Immature natural killer cell (primary cell): ENCODE data around the gene SMO. TPM values are rescaled to one million over a fixed set of nuclear protein-coding genes. Genes with fewer than 3 reads are reported as not detected.
A peak's percentile ranks its signal among the peaks of the same experiment; 100 is the strongest.
"Not testable (repeated sequence)": the region's sequence is repeated elsewhere in the genome, so short reads cannot be mapped to it uniquely, and the experiment has no call there.

ENCODE experiments used
- DNase-seq, 3 donors: peaks; one replicate each; pipeline ENCODE4 v3.0.0; 2022; ENCODE audit warnings: mixed read lengths in 1 of 3
- H3K27ac Mint-ChIP-seq, 6 donors: one replicate each; pipeline ENCODE4 v1.8.0; 2020; ENCODE audit warnings: mixed read lengths in 6 of 6, mild to moderate bottlenecking in 5 of 6, inconsistent platforms in 4 of 6, moderate library complexity in 3 of 6
- H3K27me3 Mint-ChIP-seq, 3 donors: one replicate each; pipeline ENCODE4 v1.8.0; 2020 to 2021; ENCODE audit warnings: low read depth in 3 of 3, mild to moderate bottlenecking in 3 of 3, mixed read lengths in 3 of 3, moderate library complexity in 3 of 3, inconsistent platforms in 1 of 3
- H3K36me3 Mint-ChIP-seq, 3 donors: one replicate each; pipeline ENCODE4 v1.8.0; 2020; ENCODE audit warnings: mixed read lengths in 3 of 3, inconsistent platforms in 2 of 3, mild to moderate bottlenecking in 2 of 3
- H3K4me1 Mint-ChIP-seq, 2 donors: one replicate each; pipeline ENCODE4 v1.8.0; 2020; ENCODE audit warnings: inconsistent platforms in 2 of 2, mild to moderate bottlenecking in 2 of 2, mixed read lengths in 2 of 2, moderate library complexity in 1 of 2
- H3K4me3 Mint-ChIP-seq, 5 donors: one replicate each; pipeline ENCODE4 v1.8.0; 2020; ENCODE audit warnings: mild to moderate bottlenecking in 5 of 5, mixed read lengths in 5 of 5, inconsistent platforms in 3 of 5, moderate library complexity in 3 of 5
- H3K9me3 Mint-ChIP-seq, 6 donors: one replicate each; pipeline ENCODE4 v1.8.0; 2020; ENCODE audit warnings: mild to moderate bottlenecking in 6 of 6, mixed read lengths in 6 of 6, inconsistent platforms in 4 of 6, moderate library complexity in 3 of 6
- polyA plus RNA-seq, 3 donors: library from polyadenylated mRNA; unstranded; fragments of 300-500 nt; fragmentation: Illumina TruSeq; gene quantifications; one replicate each; pipeline ENCODE4 v1.2.3, GENCODE V29; 2021

The SMO gene
- polyA plus RNA-seq, 3 donors from 2014 or later = not detected

DNA sequence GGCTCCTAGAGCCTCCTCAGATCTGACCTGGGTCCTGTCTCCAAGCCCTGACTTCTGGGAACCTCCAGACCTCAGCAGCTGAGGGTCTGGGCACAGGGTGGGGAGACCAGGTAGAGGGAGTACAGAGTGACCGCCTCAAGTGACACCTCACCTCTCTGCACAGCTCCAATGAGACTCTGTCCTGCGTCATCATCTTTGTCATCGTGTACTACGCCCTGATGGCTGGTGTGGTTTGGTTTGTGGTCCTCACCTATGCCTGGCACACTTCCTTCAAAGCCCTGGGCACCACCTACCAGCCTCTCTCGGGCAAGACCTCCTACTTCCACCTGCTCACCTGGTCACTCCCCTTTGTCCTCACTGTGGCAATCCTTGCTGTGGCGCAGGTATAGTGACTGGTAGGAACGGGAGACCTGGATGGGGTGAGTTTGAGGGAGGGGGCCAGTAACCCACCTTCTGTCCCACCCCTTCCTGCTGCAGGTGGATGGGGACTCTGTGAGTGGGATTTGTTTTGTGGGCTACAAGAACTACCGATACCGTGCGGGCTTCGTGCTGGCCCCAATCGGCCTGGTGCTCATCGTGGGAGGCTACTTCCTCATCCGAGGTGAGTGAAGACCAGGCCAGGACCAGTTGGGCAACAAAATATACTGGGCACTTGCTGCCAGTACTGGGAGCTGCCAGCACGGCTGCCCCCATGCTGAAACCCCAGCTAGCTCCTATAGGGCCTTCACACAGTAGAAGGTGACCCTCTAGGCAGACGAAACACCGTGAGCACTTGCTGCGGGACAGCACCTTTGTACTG, 17.8 kb downstream of the SMO start:
- Mint-ChIP-seq H3K4me3 (no peak overlapping the region), H3K4me1 (peaks cover 0 to 1% of the 10 kb centered on the region in 2 donors), H3K27me3 (peaks cover 1 to 5% (median 3%) of the 10 kb centered on the region in 3 donors), H3K27ac (no peak overlapping the region), H3K9me3 (no peaks in the 10 kb centered on the region), H3K36me3 (no peaks in the 10 kb centered on the region)
- DNase-seq = peak; percentile 22 to 31 (median 23)

- Mint-ChIP-seq H3K27ac (no peak overlapping the region), H3K27me3 (peaks cover 1 to 3% (median 2%) of the 10 kb centered on the region in 3 donors), H3K36me3 (no peaks in the 10 kb centered on the region), H3K4me1 (peaks cover 0 to 1% of the 10 kb centered on the region in 2 donors), H3K4me3 (no peak overlapping the region), H3K9me3 (no peaks in the 10 kb centered on the region)
- no peak for DNase-seq
Observed at GRCh38 chr7:129208667-129209066, 20.2 kb downstream of the SMO start.

GRCh38 chr7:129209067-129209926, 20.9 kb downstream of the SMO start:
- Mint-ChIP-seq H3K4me1 (peaks cover 0 to 1% of the 10 kb centered on the region in 2 donors), H3K9me3 (no peaks in the 10 kb centered on the region), H3K27me3 (peaks cover 1 to 2% (median 2%) of the 10 kb centered on the region in 3 donors), H3K36me3 (no peaks in the 10 kb centered on the region), H3K4me3 (no peak overlapping the region), H3K27ac (no peak overlapping the region)
- DNase-seq = no peak

DNA sequence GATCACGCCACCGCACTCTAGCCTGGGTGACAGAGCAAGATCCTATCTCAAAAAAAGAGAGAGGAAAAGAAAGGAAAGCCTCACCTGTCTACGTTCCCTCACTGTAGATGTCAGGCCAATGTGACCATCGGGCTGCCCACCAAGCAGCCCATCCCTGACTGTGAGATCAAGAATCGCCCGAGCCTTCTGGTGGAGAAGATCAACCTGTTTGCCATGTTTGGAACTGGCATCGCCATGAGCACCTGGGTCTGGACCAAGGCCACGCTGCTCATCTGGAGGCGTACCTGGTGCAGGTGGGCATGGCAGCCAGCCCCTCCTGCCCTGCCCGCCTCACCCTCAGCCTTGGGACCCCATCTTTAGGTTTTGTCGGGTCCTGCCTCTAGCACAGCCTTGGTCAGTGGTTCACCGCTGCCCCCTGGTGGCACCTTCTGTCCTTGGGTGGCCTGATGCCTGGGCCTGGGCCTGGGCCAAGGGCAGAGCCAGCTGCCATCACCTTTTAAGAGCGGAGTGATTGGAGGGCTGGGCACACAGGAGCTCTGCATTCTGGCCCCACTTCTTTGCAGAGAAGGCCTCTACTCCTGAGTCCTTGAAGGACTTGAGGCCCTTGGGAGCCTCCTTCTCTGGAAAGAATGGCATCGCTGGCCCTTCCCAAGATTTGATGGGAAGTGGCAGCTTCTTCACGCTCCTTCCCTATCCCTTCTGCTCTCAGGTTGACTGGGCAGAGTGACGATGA, 22.0 kb downstream of the SMO start:
- Mint-ChIP-seq H3K4me1 (peaks cover 0 to 1% of the 10 kb centered on the region in 2 donors), H3K27ac (no peak overlapping the region), H3K27me3 (peaks cover 1 to 2% (median 2%) of the 10 kb centered on the region in 3 donors)

DNA sequence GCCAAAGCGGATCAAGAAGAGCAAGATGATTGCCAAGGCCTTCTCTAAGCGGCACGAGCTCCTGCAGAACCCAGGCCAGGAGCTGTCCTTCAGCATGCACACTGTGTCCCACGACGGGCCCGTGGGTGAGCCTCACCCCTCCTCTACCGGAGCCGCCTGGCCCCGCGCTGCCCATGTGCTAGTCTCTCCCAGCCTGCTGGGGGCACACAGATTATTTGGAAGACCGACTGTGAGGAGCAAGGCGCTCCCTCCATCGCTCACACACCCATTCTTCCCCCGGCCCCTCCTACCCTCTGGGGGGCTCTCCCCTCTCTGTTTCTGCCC, 22.5 kb downstream of the SMO start:
- H3K9me3 Mint-ChIP-seq = no peaks in the 10 kb centered on the region
- H3K4me3 Mint-ChIP-seq = no peak overlapping the region
- no peak overlapping the region for H3K27ac Mint-ChIP-seq
- H3K4me1 Mint-ChIP-seq = peaks cover 0 to 1% of the 10 kb centered on the region in 2 donors
- H3K27me3 Mint-ChIP-seq = peaks cover 1 to 4% (median 2%) of the 10 kb centered on the region in 3 donors
- no peaks in the 10 kb centered on the region for H3K36me3 Mint-ChIP-seq
- no peak for DNase-seq

More for the DNA sequence above, 22.0 kb downstream of the SMO start:
- Mint-ChIP-seq H3K9me3 (no peaks in the 10 kb centered on the region), H3K4me3 (no peak overlapping the region), H3K36me3 (no peaks in the 10 kb centered on the region)
- DNase-seq = peak; percentile 39 to 48 (median 43)

- Mint-ChIP-seq H3K4me3 (no peak overlapping the region), H3K27me3 (peaks cover 1 to 4% (median 3%) of the 10 kb centered on the region in 3 donors), H3K27ac (no peak overlapping the region), H3K4me1 (no peaks in the 10 kb centered on the region), H3K9me3 (no peaks in the 10 kb centered on the region), H3K36me3 (no peaks in the 10 kb centered on the region)
- no peak for DNase-seq
Observed at GRCh38 chr7:129212126-129212525, 23.7 kb downstream of the SMO start.

DNA sequence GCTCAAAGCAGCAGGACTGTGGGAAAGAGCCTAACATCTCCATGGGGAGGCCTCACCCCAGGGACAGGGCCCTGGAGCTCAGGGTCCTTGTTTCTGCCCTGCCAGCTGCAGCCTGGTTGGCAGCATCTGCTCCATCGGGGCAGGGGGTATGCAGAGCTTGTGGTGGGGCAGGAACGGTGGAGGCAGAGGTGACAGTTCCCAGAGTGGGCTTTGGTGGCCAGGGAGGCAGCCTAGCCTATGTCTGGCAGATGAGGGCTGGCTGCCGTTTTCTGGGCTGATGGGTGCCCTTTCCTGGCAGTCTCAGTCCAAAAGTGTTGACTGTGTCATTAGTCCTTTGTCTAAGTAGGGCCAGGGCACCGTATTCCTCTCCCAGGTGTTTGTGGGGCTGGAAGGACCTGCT, 24.2 kb downstream of the SMO start:
- H3K27ac Mint-ChIP-seq = no peak overlapping the region
- no peaks in the 10 kb centered on the region for H3K9me3 Mint-ChIP-seq
- H3K4me3 Mint-ChIP-seq = no peak overlapping the region
- H3K4me1 Mint-ChIP-seq = no peaks in the 10 kb centered on the region
- peaks cover 0 to 3% (median 2%) of the 10 kb centered on the region in 3 donors for H3K27me3 Mint-ChIP-seq
- no peaks in the 10 kb centered on the region for H3K36me3 Mint-ChIP-seq
- DNase-seq = no peak

GRCh38 chr7:129213828-129214227, 25.4 kb downstream of the SMO start:
- H3K36me3 Mint-ChIP-seq = no peaks in the 10 kb centered on the region
- H3K4me1 Mint-ChIP-seq = peaks cover 0 to 1% of the 10 kb centered on the region in 2 donors
- DNase-seq = no peak
- peaks cover 0 to 3% (median 2%) of the 10 kb centered on the region in 3 donors for H3K27me3 Mint-ChIP-seq
- H3K27ac Mint-ChIP-seq = no peak overlapping the region
- H3K9me3 Mint-ChIP-seq = no peaks in the 10 kb centered on the region
- H3K4me3 Mint-ChIP-seq = no peak overlapping the region

- H3K9me3 Mint-ChIP-seq, H3K4me1 Mint-ChIP-seq, H3K4me3 Mint-ChIP-seq, H3K27ac Mint-ChIP-seq, DNase-seq, H3K27me3 Mint-ChIP-seq, H3K36me3 Mint-ChIP-seq: not testable (repeated sequence)
Observed at GRCh38 chr7:129215691-129216090, 27.3 kb downstream of the SMO start.

- not testable (repeated sequence) for H3K4me3 Mint-ChIP-seq, H3K27me3 Mint-ChIP-seq
Observed at GRCh38 chr7:129216101-129216715, 27.8 kb downstream of the SMO start.

GRCh38 chr7:129216821-129217416, 28.5 kb downstream of the SMO start:
- not testable (repeated sequence) for H3K9me3 Mint-ChIP-seq, H3K4me1 Mint-ChIP-seq, H3K36me3 Mint-ChIP-seq, H3K27me3 Mint-ChIP-seq, H3K27ac Mint-ChIP-seq, DNase-seq, H3K4me3 Mint-ChIP-seq

More at GRCh38 chr7:129216101-129216715, 27.8 kb downstream of the SMO start:
- not testable (repeated sequence) for H3K27ac Mint-ChIP-seq, H3K36me3 Mint-ChIP-seq, DNase-seq, H3K9me3 Mint-ChIP-seq, H3K4me1 Mint-ChIP-seq

GRCh38 chr7:129218514-129219062, 30.2 kb downstream of the SMO start:
- H3K27ac Mint-ChIP-seq = no peak overlapping the region
- no peaks in the 10 kb centered on the region for H3K9me3 Mint-ChIP-seq

GRCh38 chr7:129219166-129219565, 30.7 kb downstream of the SMO start:
- not testable (repeated sequence) for H3K9me3 Mint-ChIP-seq, H3K27me3 Mint-ChIP-seq, DNase-seq, H3K4me1 Mint-ChIP-seq, H3K27ac Mint-ChIP-seq, H3K4me3 Mint-ChIP-seq, H3K36me3 Mint-ChIP-seq

More at GRCh38 chr7:129218514-129219062, 30.2 kb downstream of the SMO start:
- Mint-ChIP-seq H3K4me1 (peaks cover 0 to 3% of the 10 kb centered on the region in 2 donors), H3K4me3 (no peak overlapping the region), H3K27me3 (peaks cover 1 to 4% (median 2%) of the 10 kb centered on the region in 3 donors), H3K36me3 (no peaks in the 10 kb centered on the region)
- peak; percentile 76 to 80 (median 78) for DNase-seq
